A549 treated with CpdA at 1 μM for 4 hours (cell line): ENCODE results near the gene PTH2. TPM values are rescaled to one million over a fixed set of nuclear protein-coding genes. Genes with fewer than 3 reads are reported as not detected.

ENCODE experiments used
- total RNA-seq: library from RNA; stranded (reverse); fragments of 200-300 nt; extraction: Qiagen RNA extraction; gene quantifications from 5 replicates; pipeline ENCODE4 v1.2.3, GENCODE V29; 2022; ENCODE audit warnings: low read depth

PTH2 gene
- not detected in 5 replicates for total RNA-seq

GRCh38 chr19:49423071-49423984 lies at the start of gene PTH2:
TSS of gene PTH2 (minus strand) at chr19:49423441. CDS start at chr19:49423339, 102 bp downstream.

GRCh38 chr19:49453013-49453756 lies 29.9 kb upstream of the PTH2 start, which contains the start of gene ALDH16A1:
TSS of gene ALDH16A1 (plus strand) at chr19:49453225. CDS start at chr19:49453332, 107 bp downstream.

GRCh38 chr19:49451430-49452181 lies 28.4 kb upstream of the PTH2 start, which contains the start of gene PIH1D1:
TSS of gene PIH1D1 (minus strand) at chr19:49451814. CDS start at chr19:49451574, 240 bp downstream.

GRCh38 chr19:49441210-49441959 lies 18.1 kb upstream of the PTH2 start, which contains the start of gene SLC17A7:
TSS of gene SLC17A7 (minus strand) at chr19:49441527. CDS start at chr19:49441379, 148 bp downstream.

GRCh38 chr19:49425178-49425577 lies 1.9 kb upstream of the PTH2 start, which contains the start of gene GFY:
TSS of gene GFY (plus strand) at chr19:49425388. CDS start at chr19:49426431, 1,043 bp downstream.

GRCh38 chr19:49387936-49388372 lies 35.3 kb downstream of the PTH2 start, which contains the start of gene KASH5:
TSS of gene KASH5 (plus strand) at chr19:49388249. CDS start at chr19:49390884, 2,635 bp downstream.

Other genes with a start within 250 kb of the PTH2 start
- 1.0 to 1.3 TPM (median 1.1 TPM) in 5 replicates for gene SLC6A16, start 98.2 kb downstream of the PTH2 start, total RNA-seq
- gene CD37, start 88.0 kb downstream of the PTH2 start, total RNA-seq: not detected in 5 replicates
- 14.6 to 19.1 TPM (median 16.8 TPM) in 5 replicates for gene TEAD2, start 61.0 kb downstream of the PTH2 start, total RNA-seq
- 0.30 to 0.81 TPM (median 0.47 TPM) in 4 of 5 replicates, not detected in the other for gene DKKL1, start 59.6 kb downstream of the PTH2 start, total RNA-seq
- not detected in 5 replicates for gene KASH5, start 35.2 kb downstream of the PTH2 start, total RNA-seq
- gene GFY, start 1.9 kb upstream of the PTH2 start, total RNA-seq: 0.22 to 0.31 TPM (median 0.26 TPM) in 4 of 5 replicates, not detected in the other
- 0.58 to 0.68 TPM (median 0.62 TPM) in 5 replicates for gene SLC17A7, start 18.1 kb upstream of the PTH2 start, total RNA-seq
- gene PIH1D1, start 28.4 kb upstream of the PTH2 start, total RNA-seq: 92.8 to 102 TPM (median 100 TPM) in 5 replicates
- gene ALDH16A1, start 29.8 kb upstream of the PTH2 start, total RNA-seq: 18.2 to 27.7 TPM (median 23.6 TPM) in 5 replicates
- 1.3 to 1.7 TPM (median 1.3 TPM) in 5 replicates for gene FLT3LG, start 50.8 kb upstream of the PTH2 start, total RNA-seq
- gene RPL13A, start 64.2 kb upstream of the PTH2 start, total RNA-seq: 3,996 to 4,378 TPM (median 4,082 TPM) in 5 replicates
- gene RPS11, start 73.0 kb upstream of the PTH2 start, total RNA-seq: 3,847 to 4,288 TPM (median 4,148 TPM) in 5 replicates
- 22.9 to 31.3 TPM (median 28.2 TPM) in 5 replicates for gene FCGRT, start 89.2 kb upstream of the PTH2 start, total RNA-seq
- gene RCN3, start 104.6 kb upstream of the PTH2 start, total RNA-seq: 1.1 to 2.4 TPM (median 2.2 TPM) in 5 replicates
- gene NOSIP, start 157.1 kb upstream of the PTH2 start, total RNA-seq: 81.8 to 113 TPM (median 104 TPM) in 5 replicates
- 0.64 to 0.93 TPM (median 0.73 TPM) in 5 replicates for gene PRRG2, start 157.9 kb upstream of the PTH2 start, total RNA-seq
- gene PRR12, start 167.7 kb upstream of the PTH2 start, total RNA-seq: 26.3 to 33.5 TPM (median 29.6 TPM) in 5 replicates
- gene RRAS, start 216.7 kb upstream of the PTH2 start, total RNA-seq: 78.0 to 135 TPM (median 125 TPM) in 5 replicates
- gene SCAF1, start 218.8 kb upstream of the PTH2 start, total RNA-seq: 45.8 to 71.4 TPM (median 69.7 TPM) in 5 replicates
- 90.0 to 124 TPM (median 114 TPM) in 5 replicates for gene IRF3, start 242.4 kb upstream of the PTH2 start, total RNA-seq
- 53.6 to 76.6 TPM (median 68.8 TPM) in 5 replicates for gene BCL2L12, start 242.5 kb upstream of the PTH2 start, total RNA-seq